HL-60 (cell line): ENCODE measurements around the gene IL4.

ENCODE experiments used
- GABPA ChIP-seq: IDR thresholded peaks from 2 replicates; pipeline ENCODE4 v1.6.1; 2012; ENCODE audit warnings: low read depth
- POLR2AphosphoS5 ChIP-seq: IDR thresholded peaks from 2 replicates; pipeline ENCODE4 v1.6.1; 2012; ENCODE audit warnings: low read depth
- REST ChIP-seq: IDR thresholded peaks from 2 replicates; pipeline ENCODE4 v1.6.1; 2012; ENCODE audit warnings: low read depth; ENCODE audit not compliant: insufficient replicate concordance
- TF ChIP-seq, protein P1 (sequence below): IDR thresholded peaks from one replicate; pipeline ENCODE4 v1.5.1; 2011; ENCODE audit warnings: low read length, control low read depth, inconsistent platforms; ENCODE audit not compliant: insufficient read depth

- TF ChIP-seq GABPA: no peak
- TF ChIP-seq, protein P1, sequence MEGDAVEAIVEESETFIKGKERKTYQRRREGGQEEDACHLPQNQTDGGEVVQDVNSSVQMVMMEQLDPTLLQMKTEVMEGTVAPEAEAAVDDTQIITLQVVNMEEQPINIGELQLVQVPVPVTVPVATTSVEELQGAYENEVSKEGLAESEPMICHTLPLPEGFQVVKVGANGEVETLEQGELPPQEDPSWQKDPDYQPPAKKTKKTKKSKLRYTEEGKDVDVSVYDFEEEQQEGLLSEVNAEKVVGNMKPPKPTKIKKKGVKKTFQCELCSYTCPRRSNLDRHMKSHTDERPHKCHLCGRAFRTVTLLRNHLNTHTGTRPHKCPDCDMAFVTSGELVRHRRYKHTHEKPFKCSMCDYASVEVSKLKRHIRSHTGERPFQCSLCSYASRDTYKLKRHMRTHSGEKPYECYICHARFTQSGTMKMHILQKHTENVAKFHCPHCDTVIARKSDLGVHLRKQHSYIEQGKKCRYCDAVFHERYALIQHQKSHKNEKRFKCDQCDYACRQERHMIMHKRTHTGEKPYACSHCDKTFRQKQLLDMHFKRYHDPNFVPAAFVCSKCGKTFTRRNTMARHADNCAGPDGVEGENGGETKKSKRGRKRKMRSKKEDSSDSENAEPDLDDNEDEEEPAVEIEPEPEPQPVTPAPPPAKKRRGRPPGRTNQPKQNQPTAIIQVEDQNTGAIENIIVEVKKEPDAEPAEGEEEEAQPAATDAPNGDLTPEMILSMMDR: no peak
- TF ChIP-seq POLR2AphosphoS5: no peak
- TF ChIP-seq REST: no peak
Observed at GRCh38 chr5:132667309-132667708, 6.5 kb upstream of the IL4 start.
